Esophagus muscularis mucosa (tissue), 4 donors: Measurements from ENCODE around the gene TP53I11. TPM values are rescaled to one million over a fixed set of nuclear protein-coding genes. Genes with fewer than 3 reads are reported as not detected.

ENCODE experiments used
- DNase-seq: peaks from one replicate; pipeline ENCODE4 v3.0.0-alpha.2; 2017; ENCODE audit errors: extremely low spot score
- H3K27ac ChIP-seq, 4 donors: fragments of 200-600 bp; sonication (generic); replicated peaks in 1 of 4; 1 replicate in 3 of 4; 2 replicates in 1 of 4; pipeline ENCODE4 v1.5.1; 2016 to 2019; ENCODE audit warnings: mild to moderate bottlenecking in 1 of 4
- H3K27me3 ChIP-seq, 4 donors: fragments of 200-600 bp; sonication (generic); one replicate each; pipeline versions ENCODE4 v1.5.1 to v1.6.0; 2016 to 2019
- H3K36me3 ChIP-seq, 4 donors: fragments of 200-600 bp; sonication (generic); one replicate each; pipeline ENCODE4 v1.5.1; 2016 to 2019
- H3K4me1 ChIP-seq, 4 donors: fragments of 200-600 bp; sonication (generic); one replicate each; pipeline ENCODE4 v1.5.1; 2016 to 2019
- H3K4me3 ChIP-seq, 4 donors: fragments of 200-600 bp; sonication (generic); 1 replicate in 2 of 4; 2 replicates in 2 of 4; pipeline ENCODE4 v1.5.1; 2016 to 2019; ENCODE audit warnings: mild to moderate bottlenecking in 4 of 4, moderate library complexity in 1 of 4
- H3K9me3 ChIP-seq, 4 donors: fragments of 200-600 bp; sonication (generic); 1 replicate in 3 of 4; 2 replicates in 1 of 4; pipeline ENCODE4 v1.5.1; 2016 to 2019
- EP300 ChIP-seq: sonication (generic); formaldehyde crosslinking; IDR thresholded peaks from one replicate; pipeline ENCODE4 v1.6.1; 2017; ENCODE audit warnings: antibody characterized with exemption
- POLR2A ChIP-seq: fragments of 450-650 bp; IDR thresholded peaks from one replicate; pipeline ENCODE4 v1.6.1; 2017; ENCODE audit warnings: antibody characterized with exemption, moderate library complexity, mild to moderate bottlenecking, low read depth
- POLR2AphosphoS5 ChIP-seq, 2 donors: sonication (generic); formaldehyde crosslinking; IDR thresholded peaks; one replicate each; pipeline ENCODE4 v1.6.1; 2017; ENCODE audit warnings: antibody characterized with exemption in 2 of 2
- WGBS: methylation state at CpG from one replicate; pipeline ENCODE4 v1.1.5; 2018; 5-methylcytosine and 5-hydroxymethylcytosine counted together
- intact Hi-C: fragments of 100-400 bp; cut with DNase I; formaldehyde crosslinking; loops from one replicate; pipeline ENCODE4 v1.15.1; 2023
- total RNA-seq, 4 donors: library from RNA; depleted of rRNA; stranded (reverse); fragments of >200 nt; gene quantifications; one replicate each; pipeline versions ENCODE4 v1.1.0 to v1.2.1, GENCODE V29; 2016
- TF ChIP-seq, protein P1 (sequence below), 3 experiments: fragments of 200-600 bp in 2 of 3; fragments of 450-650 bp in 1 of 3; sonication (generic) in 2 of 3; IDR thresholded peaks; one replicate each; pipeline ENCODE4 v1.5.1; 2017 to 2019; ENCODE audit warnings: antibody characterized with exemption in 3 of 3, mild to moderate bottlenecking in 2 of 3, moderate library complexity in 1 of 3

The TP53I11 gene
- total RNA-seq, 4 donors from 2014 or later: 51.1 to 76.1 (median 59.2) TPM

GRCh38 chr11:44916801-44917385 is 33.8 kb downstream of the TP53I11 start:
- peaks cover 10 to 70% (median 59%) of the 10 kb centered on the region in 4 donors for H3K36me3 ChIP-seq
- H3K4me3 ChIP-seq: no peak overlapping the region
- intact Hi-C loops: no loop called here
- WGBS: 55% methylated on average over 10 of the region's 10 CpGs
- no peaks in the 10 kb centered on the region for H3K27me3 ChIP-seq
- H3K4me1 ChIP-seq: peaks cover 10 to 17% (median 15%) of the 10 kb centered on the region in 4 donors
- H3K27ac ChIP-seq: no peak overlapping the region
- TF ChIP-seq, protein P1, sequence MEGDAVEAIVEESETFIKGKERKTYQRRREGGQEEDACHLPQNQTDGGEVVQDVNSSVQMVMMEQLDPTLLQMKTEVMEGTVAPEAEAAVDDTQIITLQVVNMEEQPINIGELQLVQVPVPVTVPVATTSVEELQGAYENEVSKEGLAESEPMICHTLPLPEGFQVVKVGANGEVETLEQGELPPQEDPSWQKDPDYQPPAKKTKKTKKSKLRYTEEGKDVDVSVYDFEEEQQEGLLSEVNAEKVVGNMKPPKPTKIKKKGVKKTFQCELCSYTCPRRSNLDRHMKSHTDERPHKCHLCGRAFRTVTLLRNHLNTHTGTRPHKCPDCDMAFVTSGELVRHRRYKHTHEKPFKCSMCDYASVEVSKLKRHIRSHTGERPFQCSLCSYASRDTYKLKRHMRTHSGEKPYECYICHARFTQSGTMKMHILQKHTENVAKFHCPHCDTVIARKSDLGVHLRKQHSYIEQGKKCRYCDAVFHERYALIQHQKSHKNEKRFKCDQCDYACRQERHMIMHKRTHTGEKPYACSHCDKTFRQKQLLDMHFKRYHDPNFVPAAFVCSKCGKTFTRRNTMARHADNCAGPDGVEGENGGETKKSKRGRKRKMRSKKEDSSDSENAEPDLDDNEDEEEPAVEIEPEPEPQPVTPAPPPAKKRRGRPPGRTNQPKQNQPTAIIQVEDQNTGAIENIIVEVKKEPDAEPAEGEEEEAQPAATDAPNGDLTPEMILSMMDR (IDR thresholded peaks at IDR 0.05): no peak
- TF ChIP-seq EP300: no peak
- no peak for TF ChIP-seq POLR2AphosphoS5 (IDR thresholded peaks at IDR 0.05)
- no peak for TF ChIP-seq POLR2A
- H3K9me3 ChIP-seq: no peaks in the 10 kb centered on the region
- DNase-seq: no peak

DNA sequence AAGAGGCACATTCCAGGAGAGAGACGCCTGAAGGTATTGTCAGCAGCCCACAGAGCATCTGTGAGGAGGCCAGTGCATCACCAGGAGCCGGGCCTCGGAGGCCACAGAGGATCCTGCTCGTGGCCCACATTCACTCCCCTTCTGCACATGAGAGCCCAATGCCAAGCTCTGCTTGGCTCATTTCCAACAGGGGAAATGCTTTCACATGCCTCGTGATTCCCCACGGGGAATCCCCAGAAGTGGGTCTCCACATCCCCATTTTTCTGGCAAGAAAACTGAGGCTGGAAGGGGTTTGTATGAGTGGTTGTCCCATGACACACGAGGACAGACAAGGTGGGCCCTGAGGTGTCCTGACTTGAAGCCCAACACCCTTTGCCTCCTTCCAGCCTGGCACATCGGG is 34.4 kb downstream of the TP53I11 start:
- 57% methylated on average over 8 of the region's 8 CpGs for WGBS
- no peak overlapping the region for H3K27ac ChIP-seq
- intact Hi-C loops: no loop called here
- no peak for DNase-seq
- no peaks in the 10 kb centered on the region for H3K27me3 ChIP-seq
- TF ChIP-seq, protein P1 (IDR thresholded peaks at IDR 0.05): no peak
- TF ChIP-seq EP300 (no peak), POLR2AphosphoS5 (IDR thresholded peaks at IDR 0.05) (no peak), POLR2A (no peak)
- H3K4me1 ChIP-seq: peaks cover 16 to 22% (median 20%) of the 10 kb centered on the region in 4 donors
- H3K9me3 ChIP-seq: no peaks in the 10 kb centered on the region
- no peak overlapping the region for H3K4me3 ChIP-seq
- peaks cover 10 to 64% (median 54%) of the 10 kb centered on the region in 4 donors for H3K36me3 ChIP-seq

- H3K4me3 ChIP-seq: no peak overlapping the region
- H3K9me3 ChIP-seq: no peaks in the 10 kb centered on the region
- no peaks in the 10 kb centered on the region for H3K27me3 ChIP-seq
- H3K36me3 ChIP-seq: peaks cover 10 to 57% (median 47%) of the 10 kb centered on the region in 4 donors
- intact Hi-C loops: no loop called here
- 80% methylated on average over 7 of the region's 10 CpGs for WGBS
- no peak for TF ChIP-seq EP300
- TF ChIP-seq, protein P1 (IDR thresholded peaks at IDR 0.05): no peak
- no peak for TF ChIP-seq POLR2AphosphoS5 (IDR thresholded peaks at IDR 0.05)
- no peak for TF ChIP-seq POLR2A
- no peak overlapping the region for H3K27ac ChIP-seq
- no peak for DNase-seq
- peaks cover 23 to 29% (median 28%) of the 10 kb centered on the region in 4 donors for H3K4me1 ChIP-seq
Observed at GRCh38 chr11:44915621-44916020, 35.1 kb downstream of the TP53I11 start.

DNA sequence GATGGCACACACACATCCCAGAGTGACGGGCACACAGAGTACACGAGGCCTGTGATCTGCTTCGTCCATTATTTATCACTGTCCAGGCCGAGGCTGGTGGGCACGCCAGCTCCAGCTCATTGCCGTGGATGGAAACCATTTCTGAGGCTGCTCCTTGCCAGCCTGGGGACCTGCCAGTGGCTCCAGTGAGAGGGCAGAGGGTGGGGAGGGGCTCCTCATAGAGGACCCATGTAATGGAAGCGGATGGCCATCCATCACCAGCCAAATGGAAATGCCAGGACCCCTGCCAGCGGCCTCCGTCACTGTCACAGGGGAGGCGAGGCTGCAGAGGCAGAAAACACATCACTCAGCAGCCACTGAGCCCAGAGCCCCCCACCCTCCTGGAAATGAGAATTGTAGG is 35.7 kb downstream of the TP53I11 start:
- H3K9me3 ChIP-seq: no peaks in the 10 kb centered on the region
- H3K27me3 ChIP-seq: no peaks in the 10 kb centered on the region
- no peak overlapping the region for H3K4me3 ChIP-seq
- H3K4me1 ChIP-seq: peaks cover 24 to 35% (median 29%) of the 10 kb centered on the region in 4 donors
- H3K27ac ChIP-seq: no peak overlapping the region
- intact Hi-C loops: no loop called here
- peaks cover 9 to 54% (median 44%) of the 10 kb centered on the region in 4 donors for H3K36me3 ChIP-seq
- no peak for TF ChIP-seq EP300
- no peak for TF ChIP-seq POLR2A
- TF ChIP-seq, protein P1 (IDR thresholded peaks at IDR 0.05): no peak
- no peak for TF ChIP-seq POLR2AphosphoS5 (IDR thresholded peaks at IDR 0.05)
- DNase-seq: no peak
- no CpG with 5 or more reads among the region's 10 CpGs for WGBS

DNA sequence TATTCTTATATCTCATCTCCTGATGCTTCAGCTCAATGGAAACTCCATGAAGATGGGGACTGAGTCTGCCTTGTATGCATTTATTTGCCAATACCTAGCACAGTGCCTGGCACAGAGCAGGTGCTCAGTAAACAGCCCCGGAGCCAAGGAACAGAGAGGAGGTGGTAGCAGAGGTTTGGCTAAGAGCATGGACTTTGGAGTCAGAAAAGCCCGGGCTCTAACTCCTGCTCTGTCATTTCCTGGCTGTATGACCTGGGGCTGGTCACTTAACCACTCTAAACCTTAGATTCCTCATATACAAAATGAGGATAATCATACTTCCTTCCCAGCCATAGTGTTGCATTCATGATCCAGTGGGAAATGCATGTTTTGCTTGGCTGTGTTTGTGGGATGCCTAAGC is 36.6 kb downstream of the TP53I11 start:
- 83% methylated on average over 2 of the region's 2 CpGs for WGBS
- Histone ChIP-seq H3K27ac (no peak overlapping the region), H3K36me3 (peaks cover under 1 to 54% (median 42%) of the 10 kb centered on the region in 4 donors), H3K9me3 (no peaks in the 10 kb centered on the region), H3K27me3 (no peaks in the 10 kb centered on the region), H3K4me1 (peaks cover 24 to 38% (median 32%) of the 10 kb centered on the region in 4 donors), H3K4me3 (no peak overlapping the region)
- intact Hi-C loops: loop anchor here (5.0 kb wide), 2 partner anchors 187 to 357 kb away; partner anchors contain the start of gene TSPAN18
- TF ChIP-seq, protein P1 (IDR thresholded peaks at IDR 0.05): no peak
- TF ChIP-seq POLR2AphosphoS5 (IDR thresholded peaks at IDR 0.05) (no peak), EP300 (no peak), POLR2A (no peak)
- no peak for DNase-seq
